ENCODE measurements around the gene LCN15.
"Not testable (repeated sequence)": the region's sequence is repeated elsewhere in the genome, so short reads cannot be mapped to it uniquely, and the experiment has no call there.

LCN15 gene

GRCh38 chr9:136757328-136757727 is 7.0 kb downstream of the LCN15 start:
- H3K27me3 ChIP-seq (ENCODE audit: insufficient read depth, low read length, poor library complexity) = no peaks in the 10 kb centered on the region
- H3K27ac ChIP-seq (ENCODE audit: low read depth, low read length) = no peak overlapping the region
- no CpG with 5 or more reads among the region's 20 CpGs for WGBS (ENCODE audit: extremely low coverage, insufficient coverage, low lambda C conversion rate)

GRCh38 chr9:136756836-136757235 is 7.5 kb downstream of the LCN15 start:
- H2BK120ac ChIP-seq (ENCODE audit: low read depth, low read length) = no peak overlapping the region
- no peak overlapping the region for H3K18ac ChIP-seq (ENCODE audit: low read length)
- H3K36me3 ChIP-seq (ENCODE audit: control insufficient read depth, insufficient read depth, low read length) = no peaks in the 10 kb centered on the region
- H3K23ac ChIP-seq (ENCODE audit: low read length) = no peak overlapping the region
- H3K79me1 ChIP-seq (ENCODE audit: low read length) = no peaks in the 10 kb centered on the region
- WGBS (ENCODE audit: extremely low coverage, insufficient coverage, low lambda C conversion rate) = no CpG with 5 or more reads among the region's 18 CpGs
- H2AK5ac ChIP-seq (ENCODE audit: low read length) = no peak overlapping the region
- no peak overlapping the region for H2BK5ac ChIP-seq (ENCODE audit: low read length)
- no peak overlapping the region for H4K5ac ChIP-seq (ENCODE audit: low read length)
- H3K9ac ChIP-seq (ENCODE audit: low read length) = no peak overlapping the region
- H2BK15ac ChIP-seq (replicated peaks; ENCODE audit: low read depth) = no peak overlapping the region
- no peak overlapping the region for H3K4me2 ChIP-seq (ENCODE audit: low read length)
- no peak overlapping the region for H3K4me3 ChIP-seq (ENCODE audit: low read length)
- no peak for DNase-seq
- H3K27me3 ChIP-seq (ENCODE audit: insufficient read depth, low read length, poor library complexity) = no peaks in the 10 kb centered on the region
- H4K8ac ChIP-seq (ENCODE audit: low read depth, low read length) = no peak overlapping the region
- no peak overlapping the region for H3K27ac ChIP-seq (ENCODE audit: low read depth, low read length)
- no peak overlapping the region for H3K4ac ChIP-seq (ENCODE audit: low read depth, low read length)
- no peak overlapping the region for H3K56ac ChIP-seq (ENCODE audit: low read length)
- H3K4me1 ChIP-seq (ENCODE audit: control insufficient read depth, low read depth, low read length) = no peaks in the 10 kb centered on the region
- H3K79me2 ChIP-seq (ENCODE audit: control insufficient read depth, insufficient read depth, low read length) = no peaks in the 10 kb centered on the region

More at GRCh38 chr9:136757328-136757727, 7.0 kb downstream of the LCN15 start:
- Histone ChIP-seq H2AK5ac (ENCODE audit: low read length) (no peak overlapping the region), H3K18ac (ENCODE audit: low read length) (no peak overlapping the region), H3K4me3 (ENCODE audit: low read length) (no peak overlapping the region), H3K36me3 (ENCODE audit: control insufficient read depth, insufficient read depth, low read length) (no peaks in the 10 kb centered on the region), H3K23ac (ENCODE audit: low read length) (no peak overlapping the region), H2BK120ac (ENCODE audit: low read depth, low read length) (no peak overlapping the region), H3K79me1 (ENCODE audit: low read length) (no peaks in the 10 kb centered on the region), H4K5ac (ENCODE audit: low read length) (no peak overlapping the region), H3K4me2 (ENCODE audit: low read length) (no peak overlapping the region), H3K56ac (ENCODE audit: low read length) (no peak overlapping the region), H3K4me1 (ENCODE audit: control insufficient read depth, low read depth, low read length) (no peaks in the 10 kb centered on the region), H2BK5ac (ENCODE audit: low read length) (no peak overlapping the region), H2BK15ac (replicated peaks; ENCODE audit: low read depth) (no peak overlapping the region), H3K4ac (ENCODE audit: low read depth, low read length) (no peak overlapping the region), H3K9ac (ENCODE audit: low read length) (no peak overlapping the region), H3K79me2 (ENCODE audit: control insufficient read depth, insufficient read depth, low read length) (no peaks in the 10 kb centered on the region), H4K8ac (ENCODE audit: low read depth, low read length) (no peak overlapping the region)
- DNase-seq = no peak

- Histone ChIP-seq H2BK120ac (ENCODE audit: low read depth, low read length) (no peak overlapping the region), H3K79me2 (ENCODE audit: control insufficient read depth, insufficient read depth, low read length) (no peaks in the 10 kb centered on the region), H3K27me3 (ENCODE audit: insufficient read depth, low read length, poor library complexity) (no peaks in the 10 kb centered on the region), H2BK5ac (ENCODE audit: low read length) (no peak overlapping the region), H3K18ac (ENCODE audit: low read length) (no peak overlapping the region), H3K36me3 (ENCODE audit: control insufficient read depth, insufficient read depth, low read length) (no peaks in the 10 kb centered on the region), H4K8ac (ENCODE audit: low read depth, low read length) (no peak overlapping the region), H2AK5ac (ENCODE audit: low read length) (no peak overlapping the region), H3K27ac (ENCODE audit: low read depth, low read length) (no peak overlapping the region), H3K4me1 (ENCODE audit: control insufficient read depth, low read depth, low read length) (no peaks in the 10 kb centered on the region), H3K4ac (ENCODE audit: low read depth, low read length) (no peak overlapping the region), H3K9ac (ENCODE audit: low read length) (no peak overlapping the region), H3K4me3 (ENCODE audit: low read length) (no peak overlapping the region), H3K4me2 (ENCODE audit: low read length) (no peak overlapping the region), H2BK15ac (replicated peaks; ENCODE audit: low read depth) (no peak overlapping the region), H3K56ac (ENCODE audit: low read length) (no peak overlapping the region), H3K79me1 (ENCODE audit: low read length) (no peaks in the 10 kb centered on the region), H3K23ac (ENCODE audit: low read length) (no peak overlapping the region), H4K5ac (ENCODE audit: low read length) (no peak overlapping the region)
- DNase-seq = no peak
- WGBS (ENCODE audit: extremely low coverage, insufficient coverage, low lambda C conversion rate) = no CpG with 5 or more reads among the region's 4 CpGs
Measured at GRCh38 chr9:136756134-136756438, 8.2 kb downstream of the LCN15 start.

GRCh38 chr9:136755302-136756133 is 8.8 kb downstream of the LCN15 start:
- WGBS (ENCODE audit: extremely low coverage, insufficient coverage, low lambda C conversion rate) = no CpG with 5 or more reads among the region's 22 CpGs
- H3K79me2 ChIP-seq (ENCODE audit: control insufficient read depth, insufficient read depth, low read length); H3K4me2 ChIP-seq (ENCODE audit: low read length); H3K27me3 ChIP-seq (ENCODE audit: insufficient read depth, low read length, poor library complexity); H3K4ac ChIP-seq (ENCODE audit: low read depth, low read length); H3K4me3 ChIP-seq (ENCODE audit: low read length); H3K56ac ChIP-seq (ENCODE audit: low read length); H2BK15ac ChIP-seq (replicated peaks; ENCODE audit: low read depth); DNase-seq; H3K23ac ChIP-seq (ENCODE audit: low read length); H2BK5ac ChIP-seq (ENCODE audit: low read length); H4K5ac ChIP-seq (ENCODE audit: low read length); H3K18ac ChIP-seq (ENCODE audit: low read length); H3K4me1 ChIP-seq (ENCODE audit: control insufficient read depth, low read depth, low read length); H3K9ac ChIP-seq (ENCODE audit: low read length); H4K8ac ChIP-seq (ENCODE audit: low read depth, low read length); H3K27ac ChIP-seq (ENCODE audit: low read depth, low read length); H2BK120ac ChIP-seq (ENCODE audit: low read depth, low read length); H2AK5ac ChIP-seq (ENCODE audit: low read length); H3K79me1 ChIP-seq (ENCODE audit: low read length); H3K36me3 ChIP-seq (ENCODE audit: control insufficient read depth, insufficient read depth, low read length): not testable (repeated sequence)

- no peak overlapping the region for H4K5ac ChIP-seq (ENCODE audit: low read length)
Measured at GRCh38 chr9:136754626-136755301, 9.6 kb downstream of the LCN15 start.

More at GRCh38 chr9:136754626-136755301, 9.6 kb downstream of the LCN15 start:
- DNase-seq = peak; percentile 32
- no peak overlapping the region for H3K27ac ChIP-seq (ENCODE audit: low read depth, low read length)
- no peaks in the 10 kb centered on the region for H3K36me3 ChIP-seq (ENCODE audit: control insufficient read depth, insufficient read depth, low read length)
- H3K79me1 ChIP-seq (ENCODE audit: low read length) = no peaks in the 10 kb centered on the region
- H2BK120ac ChIP-seq (ENCODE audit: low read depth, low read length) = no peak overlapping the region
- H4K8ac ChIP-seq (ENCODE audit: low read depth, low read length) = no peak overlapping the region
- H3K79me2 ChIP-seq (ENCODE audit: control insufficient read depth, insufficient read depth, low read length) = no peaks in the 10 kb centered on the region
- H3K4me1 ChIP-seq (ENCODE audit: control insufficient read depth, low read depth, low read length) = no peaks in the 10 kb centered on the region
- H2BK5ac ChIP-seq (ENCODE audit: low read length) = no peak overlapping the region
- no peak overlapping the region for H3K18ac ChIP-seq (ENCODE audit: low read length)
- H2BK15ac ChIP-seq (replicated peaks; ENCODE audit: low read depth) = no peak overlapping the region
- H3K23ac ChIP-seq (ENCODE audit: low read length) = no peak overlapping the region
- H3K4me3 ChIP-seq (ENCODE audit: low read length) = no peak overlapping the region
- H3K56ac ChIP-seq (ENCODE audit: low read length) = no peak overlapping the region
- no peak overlapping the region for H2AK5ac ChIP-seq (ENCODE audit: low read length)
- H3K9ac ChIP-seq (ENCODE audit: low read length) = no peak overlapping the region
- H3K4me2 ChIP-seq (ENCODE audit: low read length) = no peak overlapping the region
- WGBS (ENCODE audit: extremely low coverage, insufficient coverage, low lambda C conversion rate) = no CpG with 5 or more reads among the region's 24 CpGs
- H3K4ac ChIP-seq (ENCODE audit: low read depth, low read length) = no peak overlapping the region
- no peaks in the 10 kb centered on the region for H3K27me3 ChIP-seq (ENCODE audit: insufficient read depth, low read length, poor library complexity)

Data from mesendoderm (in vitro differentiated cells).